Myocyte (in vitro differentiated cells): Measurements from ENCODE around the gene TRIM56. TPM values are rescaled to one million over a fixed set of nuclear protein-coding genes. Genes with fewer than 3 reads are reported as not detected.
A peak's percentile ranks its signal among the peaks of the same experiment; 100 is the strongest.
"Not testable (repeated sequence)": the region's sequence is repeated elsewhere in the genome, so short reads cannot be mapped to it uniquely, and the experiment has no call there.

Experiments
- DNase-seq: peaks from one replicate; pipeline ENCODE4 v3.0.0-alpha.2; 2012; ENCODE audit warnings: low read depth
- polyA plus RNA-seq: library from polyadenylated mRNA; unstranded; fragments of >200 nt; gene quantifications from one replicate; pipeline ENCODE4 v1.2.1, GENCODE V29; 2012; ENCODE audit warnings: missing spikeins
- total RNA-seq: library from RNA; depleted of rRNA; stranded (reverse); fragments of >200 nt; gene quantifications from 2 replicates; pipeline ENCODE4 v1.2.3, GENCODE V29; 2014

Gene TRIM56
- 7.8 and 7.9 TPM in 2 replicates for total RNA-seq
- polyA plus RNA-seq = 15.3 TPM

DNA sequence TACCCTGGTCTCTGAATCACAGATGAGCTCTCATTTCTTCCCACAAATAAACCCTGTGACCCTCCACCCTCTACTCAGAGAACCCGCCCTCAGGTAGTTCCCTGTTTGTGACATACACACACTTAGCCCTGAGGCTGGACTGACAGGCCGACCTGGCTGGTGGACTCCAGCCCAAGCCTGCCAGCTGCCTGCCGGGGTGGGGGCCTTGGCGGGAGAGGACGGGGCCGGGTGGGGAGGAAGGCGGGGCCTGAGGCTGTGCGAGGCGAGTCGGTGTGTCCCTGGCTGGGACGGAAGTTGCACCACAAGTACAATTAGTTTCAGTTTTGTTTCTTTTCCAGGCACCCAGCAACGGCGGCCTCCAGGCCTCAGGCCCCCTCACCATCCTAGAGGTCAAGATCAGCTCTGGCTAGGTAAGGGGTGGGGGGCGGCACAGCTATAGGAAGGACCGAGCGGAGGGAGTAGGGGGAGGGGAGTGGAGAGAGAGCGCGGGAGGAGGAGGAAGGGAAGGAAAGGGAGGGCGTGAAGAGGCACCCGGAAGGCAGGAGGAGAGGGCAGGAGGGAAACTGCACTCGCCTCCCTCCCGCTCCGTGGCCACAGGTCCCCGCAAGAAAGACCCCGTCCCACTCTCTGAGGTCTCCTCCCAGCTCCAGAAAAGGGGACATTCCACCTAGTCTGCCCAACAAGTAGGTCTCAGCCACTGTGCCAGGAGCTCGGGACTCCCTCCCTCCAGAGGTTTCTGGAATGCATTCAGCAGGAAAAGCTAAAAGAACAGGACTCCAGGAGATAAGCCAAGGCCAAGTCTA is at the start of gene TRIM56:
Gene TRIM56 (plus strand): TSS at position 320 of the 803 bp plus-strand sequence. CDS start 1,832 bp downstream, outside the sequence.
- DNase-seq = peak; percentile 88

DNA sequence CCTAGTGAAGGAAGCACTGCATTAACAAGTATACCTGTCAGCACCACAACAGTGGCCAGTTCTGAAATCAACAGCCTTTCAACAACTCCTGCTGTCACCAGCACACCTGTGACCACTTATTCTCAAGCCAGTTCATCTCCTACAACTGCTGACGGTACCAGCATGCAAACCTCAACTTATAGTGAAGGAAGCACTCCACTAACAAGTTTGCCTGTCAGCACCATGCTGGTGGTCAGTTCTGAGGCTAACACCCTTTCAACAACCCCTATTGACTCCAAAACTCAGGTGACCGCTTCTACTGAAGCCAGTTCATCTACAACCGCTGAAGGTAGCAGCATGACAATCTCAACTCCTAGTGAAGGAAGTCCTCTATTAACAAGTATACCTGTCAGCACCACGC is 49.3 kb upstream of the TRIM56 start:
- no peak for DNase-seq

DNA sequence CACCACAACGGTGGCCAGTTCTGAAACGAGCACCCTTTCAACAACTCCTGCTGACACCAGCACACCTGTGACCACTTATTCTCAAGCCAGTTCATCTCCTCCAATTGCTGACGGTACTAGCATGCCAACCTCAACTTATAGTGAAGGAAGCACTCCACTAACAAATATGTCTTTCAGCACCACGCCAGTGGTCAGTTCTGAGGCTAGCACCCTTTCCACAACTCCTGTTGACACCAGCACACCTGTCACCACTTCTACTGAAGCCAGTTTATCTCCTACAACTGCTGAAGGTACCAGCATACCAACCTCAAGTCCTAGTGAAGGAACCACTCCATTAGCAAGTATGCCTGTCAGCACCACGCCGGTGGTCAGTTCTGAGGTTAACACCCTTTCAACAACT is 44.0 kb upstream of the TRIM56 start:
- DNase-seq = not testable (repeated sequence)

DNA sequence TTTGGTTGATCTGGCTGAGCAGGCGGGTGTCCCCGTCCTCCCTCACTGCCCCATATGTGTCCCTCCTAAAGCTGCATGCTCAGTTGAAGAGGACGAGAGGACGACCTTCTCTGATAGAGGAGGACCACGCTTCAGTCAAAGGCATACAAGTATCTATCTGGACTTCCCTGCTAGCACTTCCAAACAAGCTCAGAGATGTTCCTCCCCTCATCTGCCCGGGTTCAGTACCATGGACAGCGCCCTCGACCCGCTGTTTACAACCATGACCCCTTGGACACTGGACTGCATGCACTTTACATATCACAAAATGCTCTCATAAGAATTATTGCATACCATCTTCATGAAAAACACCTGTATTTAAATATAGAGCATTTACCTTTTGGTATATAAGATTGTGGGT is 26.9 kb upstream of the TRIM56 start:
- DNase-seq = peak; percentile 83

DNA sequence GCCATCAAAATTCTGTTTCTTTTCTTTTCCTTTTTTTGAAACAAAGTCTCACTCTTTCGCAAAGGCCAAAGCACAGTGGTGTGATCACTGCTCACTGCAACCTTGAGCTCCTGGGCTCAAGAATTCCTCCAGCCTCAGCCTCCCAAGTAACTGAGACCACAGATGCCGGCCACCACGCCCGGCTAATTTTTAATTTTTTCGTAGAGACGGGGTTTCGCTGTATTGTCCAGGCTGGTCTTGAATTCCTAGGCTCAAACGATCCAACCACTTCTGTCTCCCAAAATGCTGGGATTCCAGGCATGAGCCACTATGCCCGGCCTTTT is 25.7 kb upstream of the TRIM56 start:
- DNase-seq = no peak

DNA sequence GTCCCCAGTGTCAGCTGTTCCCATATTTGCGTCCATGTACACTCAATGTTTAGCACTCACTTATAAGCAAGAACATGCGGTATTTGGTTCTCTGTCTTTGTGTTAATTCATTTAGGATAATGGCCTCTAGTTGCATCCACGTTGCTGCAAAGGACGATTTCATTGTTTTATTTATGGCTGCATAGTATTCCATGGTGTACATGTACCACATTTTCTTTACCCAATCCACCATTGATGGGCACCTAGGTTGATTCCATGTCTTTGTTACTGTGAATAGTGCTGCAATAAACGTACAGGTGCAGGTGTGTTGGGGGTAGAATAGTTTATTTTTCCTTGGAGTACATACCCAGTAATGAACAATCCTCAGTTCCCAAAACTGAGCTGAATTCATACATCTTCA is 24.3 kb upstream of the TRIM56 start:
- DNase-seq = no peak

DNA sequence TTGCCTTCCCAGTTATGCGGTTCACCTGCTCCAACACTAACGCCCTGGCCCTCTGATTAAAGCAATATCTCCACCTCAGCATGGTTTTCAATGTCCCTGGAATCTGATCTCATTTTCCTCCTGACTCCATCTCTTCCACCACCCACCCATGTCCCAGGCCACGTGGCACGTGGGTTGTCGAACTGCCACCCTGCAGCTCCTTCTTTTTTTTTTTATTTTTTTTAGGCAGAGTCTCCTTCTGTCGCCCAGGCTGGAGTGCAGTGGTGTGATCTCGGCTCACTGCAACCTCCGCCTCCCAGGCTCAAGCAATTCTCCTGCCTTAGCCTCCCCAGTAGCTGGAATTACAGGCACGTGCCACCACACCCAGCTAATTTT is 21.1 kb upstream of the TRIM56 start:
- not testable (repeated sequence) for DNase-seq

- not testable (repeated sequence) for DNase-seq
Measured at GRCh38 chr7:101065162-101065561, 20.1 kb upstream of the TRIM56 start.

- peak; percentile 21 for DNase-seq
Measured at GRCh38 chr7:101066141-101066832, 19.0 kb upstream of the TRIM56 start.

GRCh38 chr7:101066833-101067177 is 18.5 kb upstream of the TRIM56 start:
- no peak for DNase-seq

DNA sequence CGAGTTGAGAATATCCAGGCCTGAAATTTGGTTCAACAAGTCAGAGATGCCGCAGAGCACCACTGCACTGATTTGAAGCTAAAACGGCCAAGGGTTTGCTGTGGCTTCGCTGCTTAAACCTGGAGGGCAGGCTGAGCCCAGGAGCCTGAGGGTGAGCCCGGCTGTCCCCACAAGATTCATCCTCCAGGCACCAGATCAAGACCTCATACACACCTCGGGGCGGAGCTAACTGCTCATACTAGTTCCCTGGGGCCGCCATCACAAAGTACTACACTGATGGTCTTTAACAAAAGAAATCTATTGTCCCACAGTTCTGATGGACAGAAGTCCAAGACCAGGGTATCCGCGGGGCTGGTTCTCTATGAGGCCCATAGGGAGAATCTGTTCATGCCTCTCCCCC is 16.9 kb upstream of the TRIM56 start:
- no peak for DNase-seq

DNA sequence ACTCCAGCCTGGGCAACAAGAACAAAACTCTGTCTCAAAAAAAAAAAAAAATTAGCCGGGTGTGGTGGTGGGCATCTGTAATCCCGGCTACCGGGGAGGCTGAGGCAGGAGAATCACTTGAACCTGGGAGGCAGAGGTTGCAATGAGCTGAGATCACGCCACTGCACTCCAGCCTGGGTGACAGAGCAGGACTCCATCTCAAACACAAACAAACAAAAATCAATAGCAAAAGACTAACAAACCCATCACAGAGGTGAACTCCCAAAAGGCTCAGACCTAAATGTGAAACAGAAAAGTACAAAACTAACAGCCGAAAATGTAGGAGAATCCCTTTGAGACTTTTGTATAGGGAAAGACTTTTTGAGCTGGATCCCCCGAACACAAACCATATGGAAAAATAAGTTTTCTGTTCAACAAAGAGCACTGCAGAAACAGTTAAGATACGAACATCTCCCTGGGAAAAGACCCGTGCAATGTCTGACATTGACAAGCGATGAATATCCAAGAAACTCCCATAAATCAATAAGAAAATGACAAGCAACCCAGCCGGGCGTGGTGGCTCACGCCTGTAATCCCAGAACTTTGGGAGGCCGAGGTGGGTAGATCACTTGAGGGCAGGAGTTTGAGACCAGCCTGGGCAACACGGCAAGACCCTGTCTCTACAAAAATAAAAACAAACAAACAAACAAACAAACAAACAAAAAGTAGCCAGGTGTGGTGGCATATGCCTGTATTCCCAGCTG is 13.7 kb upstream of the TRIM56 start:
- DNase-seq = not testable (repeated sequence)

GRCh38 chr7:101075646-101076045 is 9.6 kb upstream of the TRIM56 start:
- no peak for DNase-seq

DNA sequence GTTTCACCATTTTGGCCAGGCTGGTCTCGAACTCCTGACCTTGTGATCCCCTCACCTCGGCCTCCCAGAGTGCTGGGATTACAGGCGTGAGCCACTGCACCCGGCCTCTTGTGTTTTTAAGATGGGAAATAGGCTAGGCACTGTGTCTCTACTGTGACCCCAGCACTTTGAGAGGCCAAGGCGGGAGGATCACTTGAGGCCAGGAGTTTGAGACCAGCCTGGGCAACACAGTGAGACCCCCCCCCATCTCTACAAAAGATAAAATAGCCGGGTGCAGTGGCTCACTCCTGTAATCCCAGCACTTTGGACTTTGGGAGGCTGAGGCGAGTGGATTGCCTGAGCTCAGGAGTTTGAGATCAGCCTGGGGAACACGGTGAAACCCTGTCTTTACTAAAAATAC is 9.1 kb upstream of the TRIM56 start:
- DNase-seq = not testable (repeated sequence)

GRCh38 chr7:101077303-101078086 is 7.8 kb upstream of the TRIM56 start:
- peak; percentile 82 for DNase-seq

DNA sequence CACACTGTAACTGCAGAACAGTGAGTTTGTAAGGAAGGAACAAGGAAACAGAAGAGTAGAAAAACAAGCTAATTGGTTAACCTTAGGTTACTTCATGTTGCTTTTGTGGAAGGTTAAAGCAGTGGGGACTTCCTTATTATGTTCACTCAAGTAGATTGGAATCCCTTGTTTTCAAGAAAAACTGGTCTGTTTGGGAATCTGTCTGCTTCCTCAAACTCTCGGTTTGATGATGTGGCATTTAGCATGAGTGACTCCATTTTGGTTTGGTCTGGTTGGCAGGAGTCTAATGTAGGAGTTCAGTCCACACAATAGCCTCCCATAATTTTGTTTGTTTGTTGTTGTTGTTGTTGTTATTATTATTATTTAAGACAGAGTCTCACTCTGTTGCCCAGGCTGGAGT is 3.8 kb upstream of the TRIM56 start:
- no peak for DNase-seq

DNA sequence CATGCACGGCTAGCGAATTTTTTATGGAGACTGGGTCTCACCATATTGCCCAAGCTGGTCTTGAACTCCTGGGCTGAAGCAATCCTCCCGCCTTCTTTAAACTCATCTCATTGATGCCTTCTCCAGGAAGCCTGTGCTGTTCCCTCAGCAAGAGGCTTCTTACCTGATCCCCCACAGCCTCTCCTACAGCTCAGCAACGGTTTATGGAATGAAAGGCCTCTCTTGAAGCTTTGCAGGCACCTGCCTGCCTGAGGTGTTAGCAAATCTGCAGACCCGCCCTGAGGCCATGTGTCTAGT is 468 bp upstream of the TRIM56 start:
- no peak for DNase-seq

DNA sequence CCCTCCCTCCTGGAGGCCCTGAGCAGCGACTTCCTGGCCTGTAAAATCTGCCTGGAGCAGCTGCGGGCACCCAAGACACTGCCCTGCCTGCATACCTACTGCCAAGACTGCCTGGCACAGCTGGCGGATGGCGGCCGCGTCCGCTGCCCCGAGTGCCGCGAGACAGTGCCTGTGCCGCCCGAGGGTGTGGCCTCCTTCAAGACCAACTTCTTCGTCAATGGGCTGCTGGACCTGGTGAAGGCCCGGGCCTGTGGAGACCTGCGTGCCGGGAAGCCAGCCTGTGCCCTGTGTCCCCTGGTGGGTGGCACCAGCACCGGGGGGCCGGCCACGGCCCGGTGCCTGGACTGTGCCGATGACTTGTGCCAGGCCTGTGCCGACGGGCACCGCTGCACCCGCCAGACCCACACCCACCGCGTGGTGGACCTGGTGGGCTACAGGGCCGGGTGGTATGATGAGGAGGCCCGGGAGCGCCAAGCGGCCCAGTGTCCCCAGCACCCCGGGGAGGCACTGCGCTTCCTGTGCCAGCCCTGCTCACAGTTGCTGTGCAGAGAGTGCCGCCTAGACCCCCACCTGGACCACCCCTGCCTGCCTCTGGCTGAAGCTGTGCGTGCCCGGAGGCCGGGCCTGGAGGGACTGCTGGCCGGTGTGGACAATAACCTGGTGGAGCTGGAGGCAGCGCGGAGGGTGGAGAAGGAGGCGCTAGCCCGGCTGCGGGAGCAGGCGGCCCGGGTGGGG is 2.2 kb downstream of the TRIM56 start:
- peak; percentile 27 for DNase-seq

DNA sequence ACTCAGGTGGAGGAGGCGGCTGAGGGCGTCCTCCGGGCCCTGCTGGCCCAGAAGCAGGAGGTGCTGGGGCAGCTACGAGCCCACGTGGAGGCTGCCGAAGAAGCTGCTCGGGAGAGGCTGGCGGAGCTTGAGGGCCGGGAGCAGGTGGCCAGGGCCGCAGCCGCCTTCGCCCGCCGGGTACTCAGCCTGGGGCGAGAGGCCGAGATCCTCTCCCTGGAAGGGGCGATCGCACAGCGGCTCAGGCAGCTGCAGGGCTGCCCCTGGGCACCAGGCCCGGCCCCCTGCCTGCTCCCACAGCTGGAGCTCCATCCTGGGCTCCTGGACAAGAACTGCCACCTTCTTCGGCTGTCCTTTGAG is 2.8 kb downstream of the TRIM56 start:
- DNase-seq = no peak

DNA sequence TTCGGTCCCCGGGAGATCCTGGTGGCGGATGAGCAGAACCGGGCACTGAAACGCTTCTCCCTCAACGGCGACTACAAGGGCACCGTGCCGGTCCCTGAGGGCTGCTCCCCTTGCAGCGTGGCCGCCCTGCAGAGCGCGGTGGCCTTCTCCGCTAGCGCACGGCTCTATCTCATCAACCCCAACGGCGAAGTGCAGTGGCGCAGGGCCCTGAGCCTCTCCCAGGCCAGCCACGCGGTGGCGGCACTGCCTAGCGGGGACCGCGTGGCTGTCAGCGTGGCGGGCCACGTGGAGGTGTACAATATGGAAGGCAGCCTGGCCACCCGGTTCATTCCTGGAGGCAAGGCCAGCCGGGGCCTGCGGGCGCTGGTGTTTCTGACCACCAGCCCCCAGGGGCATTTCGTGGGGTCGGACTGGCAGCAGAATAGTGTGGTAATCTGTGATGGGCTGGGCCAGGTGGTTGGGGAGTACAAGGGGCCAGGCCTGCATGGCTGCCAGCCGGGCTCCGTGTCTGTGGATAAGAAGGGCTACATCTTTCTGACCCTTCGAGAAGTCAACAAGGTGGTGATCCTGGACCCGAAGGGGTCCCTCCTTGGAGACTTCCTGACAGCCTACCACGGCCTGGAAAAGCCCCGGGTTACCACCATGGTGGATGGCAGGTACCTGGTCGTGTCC is 3.7 kb downstream of the TRIM56 start:
- DNase-seq = no peak

- DNase-seq = no peak
Measured at GRCh38 chr7:101089876-101090275, 4.6 kb downstream of the TRIM56 start.
